Keratinocyte (primary cell): ENCODE results near the gene MAP3K3. TPM values are rescaled to one million over a fixed set of nuclear protein-coding genes. Genes with fewer than 3 reads are reported as not detected.

Experiments
- DNase-seq: peaks from one replicate; pipeline ENCODE4 v3.0.0-alpha.2; 2011; ENCODE audit warnings: low read depth, missing footprints, low spot score
- FAIRE-seq: peaks from 2 replicates; lab custom pipeline; 2011; peaks lifted over from hg19 to GRCh38; lab: Jason Lieb, UNC
- H2AFZ ChIP-seq: 2 replicates; pipeline ENCODE4 v1.6.0; 2012; ENCODE audit warnings: low read length, control low read depth, inconsistent platforms; ENCODE audit not compliant: control insufficient read depth
- H3K27ac ChIP-seq: 2 replicates; pipeline ENCODE4 v1.5.1; 2011; ENCODE audit warnings: low read length; ENCODE audit not compliant: control insufficient read depth, insufficient read depth
- H3K27me3 ChIP-seq: 3 replicates; pipeline ENCODE4 v1.6.0; 2011; ENCODE audit warnings: low read length; ENCODE audit not compliant: control insufficient read depth, insufficient read depth; ENCODE audit errors: extremely low read depth
- H3K36me3 ChIP-seq, 2 experiments: 2 replicates in 1 of 2; 3 replicates in 1 of 2; pipeline ENCODE4 v1.5.1; 2011; ENCODE audit warnings: low read length in 2 of 2, mild to moderate bottlenecking in 1 of 2; ENCODE audit not compliant: control insufficient read depth in 2 of 2, insufficient read depth in 2 of 2; ENCODE audit errors: extremely low read depth in 1 of 2
- H3K4me1 ChIP-seq: 3 replicates; pipeline ENCODE4 v1.5.1; 2011; ENCODE audit warnings: low read length; ENCODE audit not compliant: control insufficient read depth, insufficient read depth; ENCODE audit errors: extremely low read depth
- H3K4me2 ChIP-seq: 3 replicates; pipeline ENCODE4 v1.6.0; 2011; ENCODE audit warnings: low read depth, low read length; ENCODE audit not compliant: control insufficient read depth, insufficient read depth; ENCODE audit errors: extremely low read depth
- H3K4me3 ChIP-seq, 3 experiments: fragments of 200-600 bp in 1 of 3; sonication (generic) in 1 of 3; 2 replicates in 2 of 3; 3 replicates in 1 of 3; pipeline ENCODE4 v1.5.1; 2011 to 2016; ENCODE audit warnings: low read length in 3 of 3, mild to moderate bottlenecking in 3 of 3, control low read depth in 2 of 3, inconsistent platforms in 1 of 3, low read depth in 1 of 3, mixed read lengths in 1 of 3, mixed run types in 1 of 3, moderate library complexity in 1 of 3; ENCODE audit not compliant: control insufficient read depth in 2 of 3, insufficient read depth in 2 of 3; ENCODE audit errors: extremely low read depth in 1 of 3
- H3K79me2 ChIP-seq: 2 replicates; pipeline ENCODE4 v1.6.0; 2012; ENCODE audit warnings: low read length; ENCODE audit not compliant: control insufficient read depth, insufficient read depth
- H3K9ac ChIP-seq: 3 replicates; pipeline ENCODE4 v1.6.0; 2011; ENCODE audit warnings: low read length; ENCODE audit not compliant: control insufficient read depth, insufficient read depth; ENCODE audit errors: extremely low read depth
- H3K9me1 ChIP-seq: 3 replicates; pipeline ENCODE4 v1.6.0; 2011; ENCODE audit warnings: low read length; ENCODE audit not compliant: control insufficient read depth, insufficient read depth; ENCODE audit errors: extremely low read depth
- H3K9me3 ChIP-seq: 2 replicates; pipeline ENCODE4 v1.5.1; 2012; ENCODE audit warnings: low read depth, low read length; ENCODE audit not compliant: control insufficient read depth
- H4K20me1 ChIP-seq: 3 replicates; pipeline ENCODE4 v1.6.0; 2011; ENCODE audit warnings: low read length; ENCODE audit not compliant: control insufficient read depth, insufficient read depth; ENCODE audit errors: extremely low read depth
- CTCF ChIP-seq, 3 experiments: IDR thresholded peaks in 1 of 3; conservative IDR thresholded peaks in 1 of 3; optimal IDR thresholded peaks in 1 of 3; 2 replicates in 2 of 3; 3 replicates in 1 of 3; pipeline versions ENCODE3 to v1.5.1; 2011; ENCODE audit warnings: low read length in 3 of 3, mild to moderate bottlenecking in 3 of 3, moderate library complexity in 2 of 3, control low read depth in 1 of 3, inconsistent platforms in 1 of 3; ENCODE audit not compliant: insufficient read depth in 2 of 3; ENCODE audit errors: extremely low read depth in 1 of 3
- EZH2 ChIP-seq: IDR thresholded peaks from one replicate; pipeline ENCODE4 v1.6.1; 2012; ENCODE audit warnings: inconsistent platforms, mild to moderate bottlenecking, low read length, moderate library complexity
- dilution Hi-C: fragments of 300-500 bp; cut with MboI; formaldehyde crosslinking; loops from one replicate; pipeline ENCODE4 v1.7.0; 2020; ENCODE audit warnings: low sequenced_read_pairs; ENCODE audit not compliant: extremely low pct_ligation_motif_present
- polyA plus RNA-seq, 5 experiments: library from polyadenylated mRNA; depleted of rRNA in 3 of 5; stranded (reverse) in 3 of 5; stranded (forward) in 1 of 5; unstranded in 1 of 5; fragments of >200 nt; gene quantifications; 1 replicate in 1 of 5; 2 replicates in 3 of 5; 3 replicates in 1 of 5; pipeline versions ENCODE4 v1.2.1 to v1.2.3, GENCODE V29; 2011 to 2012; ENCODE audit warnings: missing spikeins in 2 of 5, low read depth in 1 of 5, low replicate concordance in 1 of 5

Gene MAP3K3
- polyA plus RNA-seq, 1 donor (not counting 4 experiments of a cell fraction or from before 2014, with no cell fraction given) = 9.8 TPM

GRCh38 chr17:63592797-63593196, 29.4 kb upstream of the MAP3K3 start:
- no peaks in the 10 kb centered on the region for H3K79me2 ChIP-seq
- H3K27me3 ChIP-seq = no peaks in the 10 kb centered on the region
- no peak overlapping the region for H3K9ac ChIP-seq
- H3K36me3 ChIP-seq = peaks cover 25 to 27% of the 10 kb centered on the region in 2 experiments
- dilution Hi-C loops = no loop called here
- no peak overlapping the region for H2AFZ ChIP-seq
- DNase-seq (no peak), FAIRE-seq (no peak)
- no peaks in the 10 kb centered on the region for H3K9me3 ChIP-seq
- H4K20me1 ChIP-seq = no peaks in the 10 kb centered on the region
- no peak overlapping the region for H3K4me3 ChIP-seq
- H3K9me1 ChIP-seq = no peaks in the 10 kb centered on the region
- no peak overlapping the region for H3K27ac ChIP-seq
- TF ChIP-seq EZH2 (no peak), CTCF (optimal IDR thresholded peaks at IDR 0.05 in 1 of 3, IDR thresholded peaks at IDR 0.05 in 1 of 3, conservative IDR thresholded peaks at IDR 0.05 in 1 of 3; ENCODE audit: extremely low read depth in 1 of 3, insufficient read depth in 2 of 3, low read length in 3 of 3) (no peak)
- no peak overlapping the region for H3K4me2 ChIP-seq
- H3K4me1 ChIP-seq = no peaks in the 10 kb centered on the region

GRCh38 chr17:63595132-63595531, 27.1 kb upstream of the MAP3K3 start:
- Histone ChIP-seq H3K27ac (no peak overlapping the region), H3K79me2 (no peaks in the 10 kb centered on the region), H3K9ac (no peak overlapping the region), H3K4me1 (peaks cover 2% of the 10 kb centered on the region), H3K27me3 (no peaks in the 10 kb centered on the region), H2AFZ (no peak overlapping the region), H3K4me3 (no peak overlapping the region), H3K9me3 (no peaks in the 10 kb centered on the region), H3K4me2 (no peak overlapping the region), H3K36me3 (peaks cover 12 to 17% of the 10 kb centered on the region in 2 experiments), H3K9me1 (no peaks in the 10 kb centered on the region), H4K20me1 (no peaks in the 10 kb centered on the region)
- dilution Hi-C loops = no loop called here
- no peak for DNase-seq
- TF ChIP-seq EZH2 = no peak
- no peak for TF ChIP-seq CTCF (optimal IDR thresholded peaks at IDR 0.05 in 1 of 3, IDR thresholded peaks at IDR 0.05 in 1 of 3, conservative IDR thresholded peaks at IDR 0.05 in 1 of 3; ENCODE audit: extremely low read depth in 1 of 3, insufficient read depth in 2 of 3, low read length in 3 of 3)
- FAIRE-seq = no peak
